IPS-20b (cell line): Measurements from ENCODE around the gene SLC12A3.
"Not testable (repeated sequence)": the region's sequence is repeated elsewhere in the genome, so short reads cannot be mapped to it uniquely, and the experiment has no call there.

Experiments
- H3K27ac ChIP-seq: one replicate; pipeline ENCODE4 v1.5.1; 2013; ENCODE audit warnings: low read length
- H3K27me3 ChIP-seq: 2 replicates; pipeline ENCODE4 v1.6.1; 2013; ENCODE audit warnings: mild to moderate bottlenecking, low read length, inconsistent platforms; ENCODE audit not compliant: insufficient read depth
- H3K36me3 ChIP-seq: 2 replicates; pipeline ENCODE4 v1.6.1; 2013; ENCODE audit warnings: low read depth, mild to moderate bottlenecking, inconsistent platforms, low read length, moderate library complexity; ENCODE audit not compliant: insufficient read depth
- H3K4me1 ChIP-seq: 2 replicates; pipeline ENCODE4 v1.6.1; 2013; ENCODE audit warnings: mild to moderate bottlenecking, control low read depth, inconsistent platforms, low read length, moderate library complexity; ENCODE audit not compliant: insufficient read depth
- H3K4me3 ChIP-seq: 2 replicates; pipeline ENCODE4 v1.5.1; 2013; ENCODE audit warnings: mild to moderate bottlenecking, low read length, inconsistent platforms
- H3K9ac ChIP-seq: 2 replicates; pipeline ENCODE4 v1.6.1; 2013; ENCODE audit warnings: low read depth, mild to moderate bottlenecking, inconsistent platforms, low read length, moderate library complexity
- H3K9me3 ChIP-seq: 2 replicates; pipeline ENCODE4 v1.6.1; 2013; ENCODE audit warnings: mild to moderate bottlenecking, low read depth, low read length, inconsistent platforms; ENCODE audit not compliant: insufficient read depth

SLC12A3 gene

GRCh38 chr16:56876048-56876447 is 11.0 kb downstream of the SLC12A3 start:
- Histone ChIP-seq H3K36me3 (no peaks in the 10 kb centered on the region), H3K27ac (no peak overlapping the region), H3K27me3 (no peaks in the 10 kb centered on the region), H3K4me3 (no peak overlapping the region), H3K9ac (no peak overlapping the region), H3K9me3 (no peaks in the 10 kb centered on the region), H3K4me1 (no peaks in the 10 kb centered on the region)

- Histone ChIP-seq H3K9me3 (no peaks in the 10 kb centered on the region), H3K4me3 (no peak overlapping the region), H3K27ac (no peak overlapping the region), H3K36me3 (no peaks in the 10 kb centered on the region), H3K9ac (no peak overlapping the region), H3K27me3 (no peaks in the 10 kb centered on the region), H3K4me1 (no peaks in the 10 kb centered on the region)
These were observed 12.6 kb downstream of the SLC12A3 start for GRCh38 chr16:56877486-56878182.

- Histone ChIP-seq H3K9ac (no peak overlapping the region), H3K36me3 (no peaks in the 10 kb centered on the region)
These were observed 13.4 kb downstream of the SLC12A3 start for GRCh38 chr16:56878282-56878854.

GRCh38 chr16:56879276-56879675 is 14.3 kb downstream of the SLC12A3 start:
- Histone ChIP-seq H3K4me1 (no peaks in the 10 kb centered on the region), H3K9me3 (no peaks in the 10 kb centered on the region; the same call in 1 of the 2 replicates), H3K27me3 (no peaks in the 10 kb centered on the region), H3K9ac (no peak overlapping the region), H3K4me3 (no peak overlapping the region), H3K27ac (no peak overlapping the region), H3K36me3 (no peaks in the 10 kb centered on the region)

More at GRCh38 chr16:56878282-56878854, 13.4 kb downstream of the SLC12A3 start:
- Histone ChIP-seq H3K4me3 (no peak overlapping the region), H3K4me1 (no peaks in the 10 kb centered on the region), H3K9me3 (no peaks in the 10 kb centered on the region), H3K27me3 (no peaks in the 10 kb centered on the region), H3K27ac (no peak overlapping the region)

GRCh38 chr16:56880176-56880575 is 15.2 kb downstream of the SLC12A3 start:
- Histone ChIP-seq H3K9ac (no peak overlapping the region), H3K27ac (no peak overlapping the region), H3K9me3 (peaks cover 4% of the 10 kb centered on the region), H3K27me3 (no peaks in the 10 kb centered on the region), H3K36me3 (no peaks in the 10 kb centered on the region), H3K4me1 (no peaks in the 10 kb centered on the region), H3K4me3 (no peak overlapping the region)

GRCh38 chr16:56880685-56881084 is 15.7 kb downstream of the SLC12A3 start:
- no peaks in the 10 kb centered on the region for H3K4me1 ChIP-seq
- H3K4me3 ChIP-seq, result no peak overlapping the region
- peaks cover 9% of the 10 kb centered on the region for H3K9me3 ChIP-seq
- H3K27me3 ChIP-seq, result no peaks in the 10 kb centered on the region
- H3K27ac ChIP-seq, result no peak overlapping the region
- H3K36me3 ChIP-seq, result no peaks in the 10 kb centered on the region
- no peak overlapping the region for H3K9ac ChIP-seq

- Histone ChIP-seq H3K9me3 (peaks cover 15% of the 10 kb centered on the region), H3K9ac (no peak overlapping the region), H3K27ac (no peak overlapping the region), H3K36me3 (no peaks in the 10 kb centered on the region), H3K27me3 (no peaks in the 10 kb centered on the region), H3K4me3 (no peak overlapping the region), H3K4me1 (no peaks in the 10 kb centered on the region)
These were observed 17.2 kb downstream of the SLC12A3 start for GRCh38 chr16:56882077-56882800.

GRCh38 chr16:56883586-56883985 is 18.6 kb downstream of the SLC12A3 start:
- Histone ChIP-seq H3K9me3 (peaks cover 15% of the 10 kb centered on the region), H3K36me3 (no peaks in the 10 kb centered on the region), H3K4me1 (no peaks in the 10 kb centered on the region)

GRCh38 chr16:56884026-56884582 is 19.1 kb downstream of the SLC12A3 start:
- Histone ChIP-seq H3K9ac (no peak overlapping the region), H3K9me3 (peaks cover 15% of the 10 kb centered on the region), H3K27me3 (no peaks in the 10 kb centered on the region), H3K36me3 (no peaks in the 10 kb centered on the region), H3K4me3 (no peak overlapping the region), H3K27ac (no peak overlapping the region), H3K4me1 (no peaks in the 10 kb centered on the region)

More at GRCh38 chr16:56883586-56883985, 18.6 kb downstream of the SLC12A3 start:
- no peak overlapping the region for H3K4me3 ChIP-seq
- no peak overlapping the region for H3K27ac ChIP-seq
- H3K9ac ChIP-seq, result no peak overlapping the region
- H3K27me3 ChIP-seq, result no peaks in the 10 kb centered on the region

- not testable (repeated sequence) for H3K4me3 ChIP-seq, H3K9ac ChIP-seq, H3K36me3 ChIP-seq, H3K27ac ChIP-seq, H3K27me3 ChIP-seq, H3K4me1 ChIP-seq
- peaks cover 15% of the 10 kb centered on the region for H3K9me3 ChIP-seq
These were observed 19.9 kb downstream of the SLC12A3 start for GRCh38 chr16:56884929-56885328.

- H3K4me1 ChIP-seq, result no peaks in the 10 kb centered on the region
- H3K9ac ChIP-seq, result no peak overlapping the region
- no peaks in the 10 kb centered on the region for H3K36me3 ChIP-seq
- H3K4me3 ChIP-seq, result no peak overlapping the region
- no peak overlapping the region for H3K27ac ChIP-seq
- H3K27me3 ChIP-seq, result no peaks in the 10 kb centered on the region
- peaks cover 15% of the 10 kb centered on the region for H3K9me3 ChIP-seq
These were observed 20.6 kb downstream of the SLC12A3 start for GRCh38 chr16:56885446-56886162.
